Mesodermal cell (in vitro differentiated cells): Measurements from ENCODE around the gene PLPPR3.
"Not testable (repeated sequence)": the region's sequence is repeated elsewhere in the genome, so short reads cannot be mapped to it uniquely, and the experiment has no call there.

Experiments
- H3K27ac ChIP-seq: 2 replicates; pipeline ENCODE4 v1.7.0; 2013; ENCODE audit warnings: mild to moderate bottlenecking, low read depth, low read length, moderate library complexity; ENCODE audit not compliant: severe bottlenecking
- H3K36me3 ChIP-seq: 2 replicates; pipeline ENCODE4 v1.7.1; 2013; ENCODE audit warnings: mild to moderate bottlenecking, low read length, moderate library complexity; ENCODE audit not compliant: control insufficient read depth, insufficient read depth
- H3K4me1 ChIP-seq: one replicate; pipeline ENCODE4 v1.7.1; 2013; ENCODE audit warnings: mild to moderate bottlenecking, low read length; ENCODE audit not compliant: insufficient read depth, control insufficient read depth, poor library complexity, severe bottlenecking
- H3K4me3 ChIP-seq: 2 replicates; pipeline ENCODE4 v1.7.0; 2013; ENCODE audit warnings: low read length, control low read depth, mild to moderate bottlenecking; ENCODE audit not compliant: insufficient read depth, poor library complexity, severe bottlenecking; ENCODE audit errors: extremely low read depth
- H3K9me3 ChIP-seq: 2 replicates; pipeline ENCODE4 v1.7.1; 2013; ENCODE audit warnings: mild to moderate bottlenecking, low read length, moderate library complexity; ENCODE audit not compliant: control insufficient read depth
- WGBS, 2 experiments: methylation state at CpG; one replicate each; pipeline ENCODE4 v1.1.5; 2013; ENCODE audit warnings: missing lambda C conversion rate in 2 of 2; ENCODE audit not compliant: insufficient coverage in 2 of 2; 5-methylcytosine and 5-hydroxymethylcytosine counted together

The PLPPR3 gene

DNA sequence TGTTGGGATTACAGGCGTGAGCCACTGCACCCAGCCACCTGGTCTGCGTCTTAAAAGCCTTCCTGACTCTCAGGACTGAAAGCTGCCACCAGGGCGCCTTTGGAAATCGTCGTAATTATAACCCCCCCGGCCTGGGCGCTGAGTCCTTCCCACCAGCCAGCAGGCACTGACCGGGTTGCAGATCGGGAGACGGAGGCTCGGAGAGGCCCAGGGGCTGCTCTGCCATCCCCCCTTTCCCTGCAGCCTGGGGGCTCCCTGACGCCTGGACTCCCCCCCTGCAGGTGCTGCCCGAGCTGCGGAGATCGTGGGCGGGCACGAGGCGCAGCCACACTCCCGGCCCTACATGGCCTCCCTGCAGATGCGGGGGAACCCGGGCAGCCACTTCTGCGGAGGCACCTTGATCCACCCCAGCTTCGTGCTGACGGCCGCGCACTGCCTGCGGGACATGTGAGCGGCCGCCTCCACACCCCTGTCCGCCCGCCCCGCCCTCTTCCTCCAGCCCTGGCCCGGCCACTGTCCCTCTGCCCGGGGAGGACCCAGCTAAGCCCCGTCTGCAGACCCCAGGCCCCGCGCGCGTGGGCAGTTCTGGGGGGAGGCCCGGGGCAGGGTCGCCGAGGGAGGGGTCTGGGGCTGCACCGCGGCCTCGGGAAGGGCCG, 21.6 kb upstream of the PLPPR3 start:
- WGBS, 2 experiments = 10 to 11% methylated on average over 26 to 34 of the region's 46 CpGs
- Histone ChIP-seq H3K9me3 (no peaks in the 10 kb centered on the region), H3K4me1 (peaks cover 4% of the 10 kb centered on the region), H3K36me3 (no peaks in the 10 kb centered on the region), H3K27ac (no peak overlapping the region), H3K4me3 (peak overlapping the region; percentile 8)

DNA sequence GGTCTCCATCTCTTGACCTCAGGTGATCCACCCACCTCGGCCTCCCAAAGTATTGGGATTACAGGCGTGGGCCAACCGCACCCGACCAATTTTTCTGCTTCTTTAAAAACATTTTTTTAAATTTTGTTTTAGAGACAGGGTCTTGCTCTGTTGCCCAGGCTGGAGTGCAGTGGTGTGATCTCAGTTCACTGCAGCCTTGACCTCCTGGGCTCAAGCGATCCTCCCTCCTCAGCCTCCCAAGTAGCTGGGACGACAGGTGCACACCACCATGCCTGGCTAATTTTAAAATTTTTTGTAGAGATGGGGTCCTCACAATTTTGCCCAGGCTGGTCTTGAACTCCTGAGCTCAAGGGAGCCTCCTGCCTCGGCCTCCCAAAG, 21.0 kb upstream of the PLPPR3 start:
- not testable (repeated sequence) for H3K27ac ChIP-seq, H3K9me3 ChIP-seq, H3K4me3 ChIP-seq, H3K4me1 ChIP-seq, H3K36me3 ChIP-seq
- 81 to 89% methylated on average over 5 of the region's 7 CpGs for WGBS, 2 experiments

DNA sequence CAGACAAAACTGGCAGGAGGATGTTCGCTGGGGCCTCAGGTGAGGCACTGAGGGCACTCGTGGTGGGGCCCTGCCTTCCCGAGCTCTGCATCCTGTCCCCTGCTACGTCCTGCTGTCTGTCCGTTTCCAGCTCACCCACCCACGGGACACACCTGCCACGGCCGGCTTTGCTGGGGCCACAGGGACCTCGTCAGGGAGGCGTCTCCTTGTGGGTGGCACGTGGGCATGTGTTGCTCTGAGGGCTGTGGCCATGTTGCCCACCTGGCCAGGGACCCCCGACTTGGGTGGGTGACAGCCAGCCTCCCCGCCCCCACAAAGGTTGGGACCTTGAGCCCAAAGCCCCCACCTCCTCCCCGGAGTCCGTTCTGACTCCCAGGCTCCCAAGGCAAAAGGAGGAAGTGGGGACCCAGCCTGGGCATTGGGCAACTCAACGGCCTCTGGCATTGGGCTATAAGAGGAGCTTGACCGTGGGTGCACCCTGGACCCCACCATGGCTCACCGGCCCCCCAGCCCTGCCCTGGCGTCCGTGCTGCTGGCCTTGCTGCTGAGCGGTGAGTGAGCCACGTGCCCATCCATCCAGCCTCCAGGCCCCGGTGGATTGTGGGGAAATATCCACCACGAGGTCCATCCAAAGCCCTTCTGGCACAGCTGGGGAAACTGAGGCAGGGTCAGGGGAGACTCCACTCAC, 18.9 kb upstream of the PLPPR3 start, which contains the start of gene PRTN3:
TSS of gene PRTN3 (plus strand) at position 481 of the 688 bp plus-strand sequence. CDS start at position 491, 10 bp downstream.
- H3K36me3 ChIP-seq = no peaks in the 10 kb centered on the region
- H3K4me1 ChIP-seq = peaks cover 4% of the 10 kb centered on the region
- H3K9me3 ChIP-seq = no peaks in the 10 kb centered on the region
- H3K27ac ChIP-seq = no peak within 1 kb of the TSS
- 83% methylated on average over 20 to 21 of the region's 24 CpGs for WGBS, 2 experiments
- no peak within 1 kb of the TSS for H3K4me3 ChIP-seq

DNA sequence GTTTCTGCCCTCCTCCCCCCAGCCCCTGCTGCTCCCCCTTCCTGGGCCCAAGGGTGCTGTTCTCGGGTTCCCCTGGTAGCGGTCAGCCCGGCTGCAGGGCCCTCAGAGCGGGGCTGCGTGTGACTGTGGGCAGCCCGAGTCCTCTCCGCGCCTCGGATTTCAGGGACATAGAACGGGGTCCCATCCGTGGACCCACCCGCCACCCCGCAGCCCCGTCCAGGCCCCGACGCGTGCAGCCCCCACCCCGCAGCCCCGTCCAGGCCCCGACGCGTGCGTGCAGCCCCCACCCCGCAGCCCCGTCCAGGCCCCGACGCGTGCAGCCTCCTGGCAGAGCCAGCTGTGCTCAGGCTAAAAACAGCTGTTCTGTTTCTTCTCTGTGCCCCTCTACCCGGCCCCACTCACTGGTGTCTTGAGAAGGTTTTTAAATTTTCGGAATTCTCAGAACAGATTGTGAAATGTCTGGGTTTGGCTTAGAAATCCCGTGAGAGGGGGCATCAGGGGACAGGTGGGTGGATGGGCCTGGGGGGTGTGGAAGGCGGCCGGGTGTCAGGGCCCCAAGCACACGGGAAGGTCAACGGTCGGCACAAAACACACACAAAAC, 13.6 kb upstream of the PLPPR3 start:
- no peak overlapping the region for H3K4me3 ChIP-seq
- no peaks in the 10 kb centered on the region for H3K4me1 ChIP-seq
- H3K36me3 ChIP-seq = no peaks in the 10 kb centered on the region
- 86 to 91% methylated on average over 27 to 30 of the region's 36 CpGs for WGBS, 2 experiments
- no peaks in the 10 kb centered on the region for H3K9me3 ChIP-seq
- no peak overlapping the region for H3K27ac ChIP-seq

DNA sequence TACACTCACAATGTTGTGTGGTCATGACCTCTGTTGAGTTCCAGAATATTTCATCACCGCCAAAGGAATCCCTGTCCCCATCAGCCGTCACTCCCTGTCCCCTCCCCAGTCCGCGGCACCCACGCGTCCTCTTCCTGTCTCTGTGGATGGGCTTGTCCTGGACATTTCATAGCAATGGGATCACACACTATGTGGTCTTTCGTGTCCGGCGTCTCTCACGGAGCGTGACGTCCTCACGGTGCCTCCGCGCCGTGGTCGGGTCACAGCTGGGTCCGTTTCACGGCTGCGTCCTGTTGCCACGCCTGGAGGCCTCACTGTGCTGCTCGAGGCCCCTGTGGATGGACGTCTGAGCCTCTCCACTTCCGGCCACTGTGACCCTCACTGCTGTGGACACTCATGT, 12.5 kb upstream of the PLPPR3 start:
- Histone ChIP-seq H3K27ac (no peak overlapping the region), H3K9me3 (no peaks in the 10 kb centered on the region)
- 91 to 95% methylated on average over 23 of the region's 24 CpGs for WGBS, 2 experiments

GRCh38 chr19:831407-832369, 9.9 kb upstream of the PLPPR3 start:
- WGBS, 2 experiments = 81 to 82% methylated on average over 32 to 37 of the region's 38 CpGs
- Histone ChIP-seq H3K4me1 (no peaks in the 10 kb centered on the region), H3K36me3 (no peaks in the 10 kb centered on the region), H3K27ac (no peak overlapping the region), H3K4me3 (no peak overlapping the region), H3K9me3 (no peaks in the 10 kb centered on the region)

More for the DNA sequence above, 12.5 kb upstream of the PLPPR3 start:
- H3K4me3 ChIP-seq = no peak overlapping the region
- no peaks in the 10 kb centered on the region for H3K36me3 ChIP-seq
- no peaks in the 10 kb centered on the region for H3K4me1 ChIP-seq

- 80 to 84% methylated on average over 8 to 18 of the region's 18 CpGs for WGBS, 2 experiments
- H3K4me1 ChIP-seq = no peaks in the 10 kb centered on the region
Measured at GRCh38 chr19:829129-829758, 7.5 kb upstream of the PLPPR3 start.

DNA sequence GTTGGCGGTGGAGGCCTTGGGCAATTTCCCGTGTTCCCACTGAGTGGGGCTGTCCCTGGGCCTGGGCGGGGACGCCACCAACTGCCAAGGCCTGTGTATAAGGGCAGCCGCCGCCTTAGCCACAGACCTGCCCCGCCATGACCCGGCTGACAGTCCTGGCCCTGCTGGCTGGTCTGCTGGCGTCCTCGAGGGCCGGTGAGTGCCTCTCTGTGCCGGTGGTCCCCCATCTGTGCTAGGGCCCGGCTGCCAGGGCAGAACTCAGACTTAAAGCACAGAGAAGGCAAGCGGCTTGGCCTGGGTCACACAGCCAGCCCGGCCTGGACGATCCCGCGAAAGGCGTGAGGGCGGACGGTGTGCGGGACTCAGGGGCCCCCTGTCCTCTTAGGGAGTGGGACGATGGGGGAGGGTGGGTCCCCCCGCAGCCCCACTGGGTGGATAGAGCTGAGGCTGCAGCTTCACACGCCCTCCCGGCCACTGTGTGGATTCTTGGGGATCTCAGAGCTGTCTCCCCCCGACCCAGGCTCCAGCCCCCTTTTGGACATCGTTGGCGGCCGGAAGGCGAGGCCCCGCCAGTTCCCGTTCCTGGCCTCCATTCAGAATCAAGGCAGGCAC, 6.1 kb upstream of the PLPPR3 start, which contains the start of gene AZU1:
TSS of gene AZU1 (plus strand) at position 128 of the 612 bp plus-strand sequence. CDS start at position 138, 10 bp downstream.
- WGBS, 2 experiments = 87 to 90% methylated on average over 18 to 33 of the region's 33 CpGs

More at GRCh38 chr19:829129-829758, 7.5 kb upstream of the PLPPR3 start:
- H3K36me3 ChIP-seq = no peaks in the 10 kb centered on the region
- H3K27ac ChIP-seq = no peak overlapping the region
- no peak overlapping the region for H3K4me3 ChIP-seq
- H3K9me3 ChIP-seq = no peaks in the 10 kb centered on the region

GRCh38 chr19:827314-827709, 5.6 kb upstream of the PLPPR3 start:
- no peak overlapping the region for H3K4me3 ChIP-seq
- no peak overlapping the region for H3K27ac ChIP-seq
- H3K36me3 ChIP-seq = no peaks in the 10 kb centered on the region
- no peaks in the 10 kb centered on the region for H3K4me1 ChIP-seq
- 83 to 86% methylated on average over 4 to 6 of the region's 11 CpGs for WGBS, 2 experiments
- H3K9me3 ChIP-seq = no peaks in the 10 kb centered on the region

More for the DNA sequence above, 6.1 kb upstream of the PLPPR3 start, which contains the start of gene AZU1:
- Histone ChIP-seq H3K4me3 (no peak within 1 kb of the TSS), H3K9me3 (no peaks in the 10 kb centered on the region), H3K4me1 (no peaks in the 10 kb centered on the region), H3K36me3 (no peaks in the 10 kb centered on the region), H3K27ac (no peak within 1 kb of the TSS)
